Right ventricle myocardium inferior (tissue), 1 donor: ENCODE measurements around the gene CCDC8. TPM values are rescaled to one million over a fixed set of nuclear protein-coding genes. Genes with fewer than 3 reads are reported as not detected.
A peak's percentile ranks its signal among the peaks of the same experiment; 100 is the strongest.
"Not testable (repeated sequence)": the region's sequence is repeated elsewhere in the genome, so short reads cannot be mapped to it uniquely, and the experiment has no call there.

ENCODE experiments used
- ATAC-seq: fragments of 200-7000 bp; cut with Tn5 transposase; one replicate; pipeline ENCODE4 v1.9.1; 2020; ENCODE audit warnings: mild to moderate bottlenecking, moderate library complexity
- DNase-seq: peaks from one replicate; pipeline ENCODE4 v3.0.0; 2021; ENCODE audit errors: missing footprints
- intact Hi-C: fragments of 100-400 bp; cut with DNase I; formaldehyde crosslinking; loops from one replicate; pipeline ENCODE4 v1.11.0; 2022
- total RNA-seq: library from RNA; stranded (reverse); fragmentation: NEBNext Ultra II Directional; extraction: Animal tissue kit (Norgen Biotek cat#: 25700); gene quantifications from one replicate; pipeline ENCODE4 v1.2.1, GENCODE V29; 2021
- donor health status: DM: no; HTN: yes; CAD: no; lungs with severe emphysema.

Gene CCDC8
- total RNA-seq, 1 donor from 2014 or later = 28.9 TPM

DNA sequence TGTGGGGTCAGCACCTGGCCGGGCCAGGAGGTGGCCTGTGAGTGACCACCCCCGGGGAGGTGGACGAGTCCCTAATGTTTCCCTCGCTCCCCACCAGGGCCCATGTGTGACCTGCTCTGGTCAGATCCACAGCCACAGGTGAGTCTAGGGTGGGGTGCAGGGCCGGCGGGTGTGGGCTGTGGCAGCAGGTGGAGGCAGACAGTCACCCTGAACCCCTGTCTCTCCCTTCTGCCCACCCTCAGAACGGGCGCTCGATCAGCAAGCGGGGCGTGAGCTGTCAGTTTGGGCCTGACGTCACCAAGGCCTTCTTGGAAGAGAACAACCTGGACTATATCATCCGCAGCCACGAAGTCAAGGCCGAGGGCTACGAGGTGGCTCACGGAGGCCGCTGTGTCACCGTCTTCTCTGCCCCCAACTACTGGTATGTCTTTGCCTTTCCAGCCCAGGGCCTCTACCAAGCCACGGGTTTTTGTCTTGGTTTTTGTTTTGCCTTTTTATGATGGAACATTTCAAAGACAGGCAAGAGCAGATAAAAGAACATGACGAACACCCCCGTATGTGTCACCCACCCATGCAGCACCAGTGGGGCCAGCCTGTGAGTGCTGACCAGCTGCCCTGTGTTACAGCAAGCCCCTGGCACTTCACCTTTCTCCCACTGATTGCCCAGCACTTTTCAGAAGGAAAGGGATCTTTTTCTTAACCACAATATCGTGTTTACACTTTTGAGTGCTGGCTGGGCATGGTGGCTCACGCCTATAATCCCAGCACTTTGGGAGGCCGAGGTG, 24.9 kb downstream of the CCDC8 start:
- intact Hi-C loops = no loop called here
- no peak for ATAC-seq

DNA sequence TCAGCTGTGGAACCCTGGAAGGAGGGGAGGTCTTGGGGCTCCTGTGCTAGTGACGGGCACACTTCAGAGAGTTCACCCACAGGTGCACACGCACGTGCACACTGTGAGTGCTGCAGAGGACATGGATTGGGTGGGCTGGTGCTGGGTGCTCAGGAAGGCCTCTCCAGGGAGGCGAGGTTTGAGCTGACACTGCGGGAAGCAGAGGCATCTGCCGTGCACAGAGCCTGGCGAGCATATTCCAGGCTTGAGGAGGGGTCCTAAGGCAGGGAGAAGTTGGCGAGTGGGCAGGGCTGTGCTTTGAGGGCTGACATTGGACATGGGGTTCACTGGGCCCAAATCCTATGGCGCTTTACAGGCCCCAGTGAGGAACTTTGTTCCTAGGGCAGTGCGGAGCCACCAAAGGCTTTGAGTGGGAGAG, 25.6 kb downstream of the CCDC8 start:
- intact Hi-C loops = no loop called here
- DNase-seq = peak; percentile 45
- ATAC-seq = no peak

More for the DNA sequence above, 24.9 kb downstream of the CCDC8 start:
- DNase-seq = peak; percentile 21

DNA sequence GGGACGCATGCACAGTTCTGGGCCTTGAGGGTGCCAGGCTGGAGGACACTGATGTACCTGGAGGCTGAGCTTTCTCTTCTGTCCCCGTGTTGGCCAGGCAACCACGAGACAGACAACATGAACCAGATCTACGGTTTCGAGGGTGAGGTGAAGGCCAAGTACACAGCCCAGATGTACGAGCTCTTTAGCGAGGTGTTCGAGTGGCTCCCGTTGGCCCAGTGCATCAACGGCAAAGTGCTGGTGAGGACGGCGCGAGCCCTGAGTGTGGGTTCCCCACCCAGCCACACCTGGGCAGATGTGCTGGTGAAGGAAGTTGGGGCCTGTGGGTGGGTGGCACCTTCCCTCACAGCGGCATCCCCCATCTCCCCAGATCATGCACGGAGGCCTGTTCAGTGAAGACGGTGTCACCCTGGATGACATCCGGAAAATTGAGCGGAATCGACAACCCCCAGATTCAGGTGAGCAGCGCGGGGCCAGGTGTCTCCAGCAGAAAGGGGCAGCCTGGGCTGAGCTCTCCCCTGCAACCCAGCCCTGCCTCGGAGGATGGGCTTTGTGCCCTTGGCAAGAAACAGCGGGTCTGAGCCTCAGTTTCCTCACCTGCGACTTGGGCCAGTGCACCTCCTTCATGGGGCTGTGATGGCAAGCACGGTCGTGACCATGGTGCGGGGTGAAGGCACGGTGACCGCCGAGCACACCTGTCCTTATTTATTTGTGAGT, 26.2 kb downstream of the CCDC8 start:
- ATAC-seq (no peak), DNase-seq (peak; percentile 46)
- intact Hi-C loops = no loop called here

DNA sequence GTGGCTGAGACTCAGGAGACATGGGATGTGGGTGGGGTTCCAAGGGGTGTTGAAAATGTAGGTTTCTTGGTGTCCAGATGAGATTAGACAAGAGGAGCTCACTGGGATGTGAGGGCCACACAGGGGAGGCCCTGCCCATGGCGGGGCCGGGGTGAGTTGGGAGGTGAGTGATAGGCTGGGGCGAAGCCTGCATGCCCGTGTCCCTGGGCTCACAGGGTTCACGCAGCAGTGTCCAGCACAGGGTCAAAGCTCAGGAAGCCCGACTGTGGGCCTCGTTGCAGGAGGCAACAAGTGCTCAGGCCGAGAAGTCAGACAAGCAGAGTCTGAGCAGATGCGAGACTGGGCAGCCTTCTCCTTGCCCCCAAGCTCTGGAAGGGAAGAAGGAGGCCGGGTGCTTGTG, 27.2 kb downstream of the CCDC8 start:
- intact Hi-C loops = no loop called here
- DNase-seq = peak; percentile 49
- ATAC-seq = no peak

DNA sequence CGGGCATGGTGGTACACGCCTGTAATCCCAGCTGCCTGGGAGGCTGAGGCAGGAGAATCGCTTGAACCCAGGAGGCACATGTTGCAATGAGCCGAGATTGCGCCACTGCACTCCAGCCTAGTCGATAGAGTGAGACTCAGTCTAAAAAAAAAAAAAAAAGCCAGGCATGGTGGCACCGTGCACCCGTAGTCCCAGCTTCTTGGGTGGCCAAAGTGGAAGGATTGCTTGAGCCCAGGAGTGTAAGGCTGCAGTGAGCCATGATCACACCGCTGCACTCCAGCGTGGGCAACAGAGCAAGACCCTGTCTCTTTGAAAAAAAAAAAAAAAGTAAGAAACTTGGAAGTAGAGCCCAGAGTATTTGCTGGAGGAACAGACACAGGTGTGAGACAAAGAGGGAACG, 27.7 kb downstream of the CCDC8 start:
- intact Hi-C loops = no loop called here
- peak; percentile 13 for DNase-seq
- ATAC-seq = no peak

DNA sequence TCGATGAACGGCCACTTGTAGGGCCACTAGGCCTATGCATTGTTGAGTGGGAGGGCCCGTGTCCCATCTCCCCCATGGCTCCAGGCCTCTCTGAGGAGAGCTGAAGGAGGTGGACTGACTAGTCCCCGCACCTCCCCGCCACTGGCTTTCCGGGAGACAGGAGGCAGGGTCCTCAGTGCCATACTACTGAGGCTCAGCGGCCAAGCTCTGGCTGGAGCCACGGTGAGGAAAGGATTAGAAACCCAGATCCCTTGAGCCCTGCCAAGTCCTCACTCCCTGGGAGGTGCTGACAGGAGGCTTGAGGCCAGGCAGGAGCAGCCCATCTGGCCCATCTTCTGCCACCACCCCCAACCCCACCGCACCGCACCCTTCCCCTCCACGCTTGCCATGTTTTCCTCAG, 29.0 kb downstream of the CCDC8 start:
- intact Hi-C loops = no loop called here
- ATAC-seq = peak; percentile 71
- no peak for DNase-seq

DNA sequence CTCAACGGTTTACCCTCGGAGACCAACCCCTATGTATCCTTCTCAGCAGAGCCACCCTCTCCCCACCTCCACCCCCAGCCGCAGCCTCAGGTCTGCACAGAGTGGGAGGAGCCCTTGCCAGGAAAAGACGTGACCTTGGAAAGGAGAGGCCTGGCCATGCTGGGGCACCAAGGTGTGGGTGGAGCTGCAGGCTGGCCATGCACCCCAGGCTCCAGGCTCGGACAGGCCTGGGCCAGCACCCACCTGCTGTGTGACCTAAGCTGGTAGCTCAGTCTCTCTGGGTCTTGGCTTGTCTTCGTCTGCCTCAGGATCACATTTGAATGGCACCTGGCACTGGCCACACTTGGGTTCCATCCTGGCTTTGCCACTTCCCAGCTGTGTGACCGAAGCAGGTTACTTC, 29.5 kb downstream of the CCDC8 start:
- ATAC-seq (peak; percentile 32), DNase-seq (no peak)
- intact Hi-C loops = no loop called here

DNA sequence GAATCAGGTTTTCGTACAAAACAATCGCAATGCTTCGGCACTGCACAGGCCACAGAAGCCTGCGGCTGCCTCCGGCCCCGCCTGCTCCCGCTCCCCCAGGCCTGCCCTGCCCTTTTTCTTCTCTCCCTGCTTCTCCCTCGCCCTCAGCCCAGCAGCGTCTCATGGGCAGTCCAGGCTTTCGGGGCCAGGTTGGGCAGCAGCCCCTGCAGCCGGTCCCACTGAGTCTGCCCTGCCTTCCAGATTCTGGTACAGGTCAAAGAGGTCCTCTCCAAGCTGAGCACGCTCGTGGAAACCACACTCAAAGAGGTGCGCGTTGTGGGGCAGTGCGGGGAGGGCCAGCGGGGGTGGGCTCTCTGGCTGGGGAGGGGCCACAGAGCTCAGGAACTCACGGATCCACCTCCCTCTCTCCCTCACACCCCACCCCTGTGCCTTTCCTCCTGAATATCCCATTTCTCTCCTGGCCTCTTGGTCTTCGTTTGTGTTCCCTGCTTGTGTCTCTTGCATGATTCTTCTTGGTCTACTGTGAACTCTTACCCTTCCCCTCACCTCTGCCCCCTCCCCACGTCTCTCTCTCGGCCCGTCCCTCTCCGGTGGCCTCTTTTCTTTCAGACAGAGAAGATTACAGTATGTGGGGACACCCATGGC, 30.1 kb downstream of the CCDC8 start:
- intact Hi-C loops = no loop called here
- ATAC-seq (no peak), DNase-seq (no peak)

DNA sequence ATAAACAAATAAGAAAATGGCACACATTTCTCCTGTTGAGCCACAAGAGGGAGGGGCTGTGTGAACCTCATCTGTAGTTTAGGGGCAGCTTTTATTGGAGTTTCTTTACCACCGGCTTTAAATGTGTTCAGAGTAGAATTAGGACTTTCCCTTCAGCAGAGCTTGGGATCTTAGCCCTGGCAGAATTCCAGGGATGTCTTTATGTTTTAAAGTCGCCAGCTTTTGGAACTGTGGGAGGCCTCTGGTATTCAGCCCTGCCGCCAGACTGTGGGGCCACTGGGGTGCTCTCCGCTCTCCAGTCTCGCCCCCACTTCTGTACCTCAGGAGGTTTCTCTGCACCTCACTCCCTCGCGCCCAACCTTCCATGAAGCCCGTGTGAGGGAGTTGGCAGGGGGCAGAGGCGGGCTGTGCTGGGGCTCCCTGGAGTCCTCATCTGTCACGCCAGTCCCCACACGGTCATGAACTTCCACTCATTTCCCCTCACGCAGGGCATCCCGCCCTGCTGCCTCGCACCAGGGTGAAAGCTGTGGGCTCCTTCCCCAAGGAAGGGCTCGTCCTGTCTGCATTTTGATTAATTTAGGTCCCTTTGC, 31.5 kb downstream of the CCDC8 start:
- intact Hi-C loops = no loop called here
- no peak for ATAC-seq
- DNase-seq = no peak

DNA sequence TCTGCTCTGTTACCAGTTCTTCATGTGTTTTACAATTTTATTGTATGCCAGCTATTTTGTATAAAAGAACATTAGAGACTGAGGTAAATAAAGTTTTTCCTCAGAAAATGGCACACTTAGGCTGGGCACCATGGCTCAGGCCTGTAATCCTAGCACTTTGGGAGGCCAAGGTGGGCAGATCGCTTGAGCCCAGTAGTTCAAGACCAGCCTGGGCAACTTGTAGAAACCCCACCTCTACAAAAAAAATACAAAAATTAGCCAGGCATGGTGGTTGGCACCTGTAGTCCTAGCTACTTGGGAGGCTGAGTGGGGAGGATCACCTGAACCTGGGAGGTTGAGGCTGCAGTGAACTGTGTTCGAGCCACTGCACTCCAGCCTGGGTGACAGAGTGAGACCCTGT, 32.0 kb downstream of the CCDC8 start:
- intact Hi-C loops = no loop called here
- no peak for DNase-seq
- ATAC-seq = no peak

DNA sequence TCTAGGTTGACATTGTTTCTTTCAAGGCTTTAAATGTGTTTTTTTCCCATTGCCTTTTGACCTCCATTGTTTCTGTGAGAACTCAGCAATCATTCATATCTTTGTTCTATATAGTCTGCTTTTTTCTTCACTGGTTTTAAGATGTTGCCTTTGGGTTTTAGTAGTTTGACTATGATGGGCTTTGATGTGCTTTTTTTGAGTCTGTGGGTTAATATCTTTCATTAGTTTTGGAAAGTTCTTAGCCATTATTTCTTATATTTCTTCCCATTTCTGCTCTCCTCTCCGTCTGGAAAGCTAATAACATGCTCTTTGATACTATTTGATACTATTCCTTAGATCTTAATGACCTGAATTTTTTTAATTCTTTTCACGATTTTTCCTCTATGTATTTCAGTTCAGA, 32.7 kb downstream of the CCDC8 start:
- DNase-seq (no peak), ATAC-seq (no peak)
- intact Hi-C loops = no loop called here

DNA sequence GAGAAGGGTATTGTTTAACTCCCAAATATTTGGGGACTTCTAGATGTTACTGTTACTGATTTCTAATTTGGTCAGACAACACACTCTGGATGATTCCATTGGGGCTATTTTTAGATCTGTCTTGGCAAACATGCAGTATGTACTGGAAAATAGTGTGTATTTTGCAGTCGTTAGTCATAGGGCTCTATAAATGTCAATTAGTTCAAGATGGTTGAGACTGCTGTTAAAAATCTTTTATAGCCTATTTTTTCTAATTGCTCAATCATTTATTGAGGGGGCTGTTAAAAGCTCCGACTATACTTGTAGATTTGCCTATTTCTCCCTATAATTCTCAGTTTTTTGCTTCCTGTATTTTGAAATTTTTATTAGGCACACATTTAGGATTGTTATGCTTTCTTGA, 35.1 kb downstream of the CCDC8 start:
- ATAC-seq (no peak), DNase-seq (no peak)
- intact Hi-C loops = no loop called here

DNA sequence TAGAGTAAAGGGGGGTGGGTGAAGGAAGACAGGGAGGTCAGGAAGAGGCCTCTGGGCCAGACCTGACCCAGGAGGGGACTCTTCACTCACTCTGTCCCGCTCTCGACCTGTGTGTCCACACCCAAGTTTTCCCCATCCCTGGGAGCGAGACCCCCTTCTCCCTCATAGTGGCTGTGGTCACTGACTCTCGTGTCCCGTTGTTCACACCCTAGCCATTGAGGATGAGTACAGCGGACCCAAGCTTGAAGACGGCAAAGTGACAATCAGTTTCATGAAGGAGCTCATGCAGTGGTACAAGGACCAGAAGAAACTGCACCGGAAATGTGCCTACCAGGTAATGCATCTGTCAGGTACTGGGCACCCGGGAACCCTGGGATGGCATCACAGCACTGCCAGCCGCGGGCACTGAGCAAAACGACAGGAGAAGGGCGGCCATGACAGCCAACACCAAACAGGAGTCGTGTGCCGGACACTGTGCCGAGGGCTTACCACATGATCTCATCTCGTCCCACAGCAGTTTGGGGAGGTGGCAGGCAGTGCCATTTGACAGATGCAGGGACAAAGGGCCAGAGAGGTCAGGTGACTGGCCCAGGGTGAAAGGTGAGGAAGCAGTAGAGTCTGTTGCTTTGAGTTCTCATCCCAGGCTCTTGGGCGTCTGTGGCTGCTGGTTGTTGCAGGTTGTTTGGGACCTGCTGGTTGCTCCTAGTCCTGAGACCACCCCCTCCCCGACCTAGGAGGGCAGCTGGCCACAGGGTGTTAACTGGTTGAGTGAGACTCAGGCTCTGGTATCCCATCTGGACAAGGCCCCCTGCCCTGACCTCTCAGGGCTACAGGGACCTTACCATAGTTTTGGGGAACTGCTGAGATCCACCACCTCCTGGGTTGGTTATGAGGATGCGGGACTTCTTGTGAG, 36.9 kb downstream of the CCDC8 start:
- no peak for DNase-seq
- intact Hi-C loops = no loop called here
- ATAC-seq = no peak

DNA sequence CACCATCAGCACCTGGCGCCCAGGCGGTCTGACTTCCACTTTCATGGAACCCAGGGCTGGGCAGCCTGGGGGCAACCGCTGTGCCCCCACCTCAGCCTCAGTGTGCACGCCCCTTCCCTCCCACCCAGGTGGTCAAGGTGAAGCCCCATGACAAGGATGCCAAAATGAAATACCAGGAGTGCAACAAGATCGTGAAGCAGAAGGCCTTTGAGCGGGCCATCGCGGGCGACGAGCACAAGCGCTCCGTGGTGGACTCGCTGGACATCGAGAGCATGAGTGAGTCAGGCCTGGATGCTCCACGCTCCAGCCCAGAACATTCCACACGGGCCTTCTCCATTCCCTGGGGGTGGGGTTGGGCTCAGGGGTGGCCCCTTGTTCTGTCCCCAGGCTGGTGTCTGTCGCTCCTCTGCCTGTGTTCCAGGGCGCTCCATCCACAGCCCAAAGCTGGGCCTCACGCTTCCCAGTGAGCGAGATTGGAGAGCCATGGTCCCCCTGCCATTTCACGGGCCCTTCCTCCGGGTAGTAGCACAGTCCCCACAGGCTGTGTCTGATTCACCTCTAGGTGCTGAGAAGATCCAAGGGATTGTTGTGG, 37.8 kb downstream of the CCDC8 start:
- ATAC-seq, intact Hi-C loops: not testable (repeated sequence)

DNA sequence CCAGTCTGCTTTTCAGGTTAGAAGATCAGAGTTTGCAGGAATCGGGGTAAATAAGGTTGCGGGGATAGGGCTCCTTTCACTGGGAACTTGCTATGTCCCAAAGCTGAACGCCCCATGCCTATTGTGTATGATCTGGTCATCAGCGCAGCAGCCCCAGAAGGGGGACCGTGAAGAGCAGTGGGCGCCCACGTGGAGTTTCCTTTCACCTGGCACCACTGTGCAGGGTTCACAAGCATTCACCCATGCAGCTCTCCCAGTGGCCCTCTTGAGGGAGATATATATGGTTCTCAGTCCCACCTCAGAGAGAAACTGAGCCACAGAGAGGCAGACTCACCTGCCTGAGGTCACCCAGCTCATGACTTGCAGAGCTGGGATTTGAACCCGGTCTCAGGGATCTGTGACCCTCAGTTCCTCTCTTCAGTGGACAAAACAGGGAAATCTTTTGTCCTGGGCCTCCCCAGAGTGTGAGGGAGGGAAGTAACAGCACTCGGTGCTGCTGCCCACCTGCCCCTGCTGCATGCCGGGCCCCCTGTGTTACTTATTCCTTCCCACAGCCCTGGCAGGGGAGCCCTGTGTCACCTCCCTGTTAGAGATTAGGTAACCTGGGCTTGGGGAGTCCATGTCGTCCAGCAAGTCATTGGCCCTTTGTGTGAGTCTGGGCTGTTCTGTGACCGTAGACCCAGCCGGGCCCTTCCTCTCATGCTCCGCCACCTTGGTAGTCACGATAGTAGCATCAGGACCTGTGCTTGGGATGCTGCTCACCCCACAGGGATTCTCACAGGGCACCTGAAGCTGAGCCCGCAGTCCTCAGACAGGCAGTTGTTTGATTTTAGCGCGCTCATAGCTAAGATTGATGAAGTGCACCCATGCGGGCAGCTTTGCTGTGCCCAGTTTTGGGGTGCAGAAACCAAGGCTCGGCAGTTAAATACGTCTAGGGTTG, 38.6 kb downstream of the CCDC8 start:
- DNase-seq (no peak), ATAC-seq (no peak)
- intact Hi-C loops = no loop called here

More for the DNA sequence above, 37.8 kb downstream of the CCDC8 start:
- not testable (repeated sequence) for DNase-seq

DNA sequence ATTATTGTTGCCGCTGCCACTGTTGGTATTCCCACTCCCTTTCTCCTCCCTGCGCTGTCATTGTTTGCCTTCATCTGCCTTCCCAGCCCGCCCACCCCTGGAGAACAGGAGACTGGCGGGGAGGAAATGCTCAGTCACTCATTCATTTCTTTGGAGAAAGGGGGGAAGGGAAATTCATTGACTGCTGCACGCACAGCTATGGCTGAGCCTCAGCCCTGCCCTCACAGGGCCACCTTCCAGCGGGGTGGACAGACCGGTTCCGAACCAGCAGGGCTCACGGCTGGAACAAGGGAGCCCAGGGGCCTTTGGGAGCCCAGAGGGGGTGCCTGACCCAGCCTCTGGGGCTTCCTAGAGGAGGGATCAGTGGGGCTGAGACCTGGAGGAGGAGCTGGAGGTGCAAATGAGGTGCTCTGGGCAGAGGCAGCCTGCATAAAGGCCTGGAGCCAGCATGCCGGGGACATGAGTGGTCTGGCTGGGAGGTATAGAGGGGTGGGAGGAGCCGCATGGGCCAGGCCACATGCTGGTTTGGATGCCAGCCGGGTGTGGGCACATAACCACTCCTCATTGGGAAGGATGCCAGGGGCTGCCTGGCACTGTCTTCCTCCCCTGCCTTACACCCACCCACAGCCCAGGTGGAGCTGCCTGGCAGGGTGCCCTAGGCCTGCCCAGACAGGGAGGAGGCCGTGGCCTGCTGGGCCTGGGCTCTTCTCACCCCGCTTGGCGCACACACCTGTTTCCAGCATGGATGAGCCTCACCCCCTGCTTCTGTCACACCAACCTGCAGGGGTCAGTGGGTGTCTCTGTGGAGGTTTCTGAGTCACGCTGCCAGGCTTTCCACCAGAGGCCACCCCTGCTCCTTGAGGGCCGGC, 39.6 kb downstream of the CCDC8 start:
- ATAC-seq (peak; percentile 84), DNase-seq (peak; percentile 81)
- intact Hi-C loops = no loop called here
